Left kidney (tissue), 2 donors: Measurements from ENCODE around the gene DPH7. TPM values are rescaled to one million over a fixed set of nuclear protein-coding genes. Genes with fewer than 3 reads are reported as not detected.
"Not testable (repeated sequence)": the region's sequence is repeated elsewhere in the genome, so short reads cannot be mapped to it uniquely, and the experiment has no call there.

Source experiments
- DNase-seq: peaks from one replicate; pipeline ENCODE4 v3.0.0-alpha.2; 2013
- polyA plus RNA-seq: library from polyadenylated mRNA; unstranded; fragments of 120-200 nt; gene quantifications from one replicate; pipeline ENCODE4 v1.2.1, GENCODE V29; 2013; ENCODE audit not compliant: insufficient read length

The DPH7 gene
- polyA plus RNA-seq, 1 donor = 55.2 TPM

DNA sequence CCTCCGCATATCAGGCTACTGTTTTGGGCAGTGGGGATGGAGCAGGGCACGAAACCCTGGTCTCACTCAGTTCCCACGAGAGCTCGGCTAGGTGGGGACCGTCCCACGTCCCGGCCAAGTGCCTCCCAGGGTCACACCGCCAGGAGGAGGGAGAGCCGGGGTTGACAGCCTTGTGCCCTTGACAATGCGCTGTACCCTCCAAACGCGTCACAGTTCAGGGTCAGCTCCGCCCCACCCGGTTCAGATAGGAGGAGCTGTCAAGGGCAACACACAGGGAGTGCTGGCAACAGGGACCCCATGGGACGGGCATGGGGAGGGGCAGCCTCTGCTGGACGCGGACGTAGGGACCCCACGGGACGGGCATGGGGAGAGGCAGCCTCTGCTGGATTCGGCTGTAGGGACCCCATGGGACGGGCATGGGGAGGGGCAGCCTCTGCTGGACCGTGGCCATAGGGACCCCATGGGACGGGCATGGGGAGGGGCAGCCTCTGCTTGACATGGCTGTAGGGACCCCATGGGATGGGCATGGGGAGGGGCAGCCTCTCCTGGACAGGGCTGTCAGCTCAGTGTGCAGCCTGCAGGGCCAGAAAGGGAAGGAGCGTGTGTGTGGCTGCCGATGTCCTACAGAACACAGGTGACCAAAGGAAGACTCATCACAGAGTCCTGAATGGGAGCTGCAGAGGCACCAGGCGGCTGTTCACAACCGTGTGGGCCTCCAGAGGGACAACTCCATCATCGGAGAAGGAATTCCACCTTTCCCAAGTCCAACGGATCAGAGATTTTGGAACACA, 57.9 kb downstream of the DPH7 start:
- DNase-seq = no peak

DNA sequence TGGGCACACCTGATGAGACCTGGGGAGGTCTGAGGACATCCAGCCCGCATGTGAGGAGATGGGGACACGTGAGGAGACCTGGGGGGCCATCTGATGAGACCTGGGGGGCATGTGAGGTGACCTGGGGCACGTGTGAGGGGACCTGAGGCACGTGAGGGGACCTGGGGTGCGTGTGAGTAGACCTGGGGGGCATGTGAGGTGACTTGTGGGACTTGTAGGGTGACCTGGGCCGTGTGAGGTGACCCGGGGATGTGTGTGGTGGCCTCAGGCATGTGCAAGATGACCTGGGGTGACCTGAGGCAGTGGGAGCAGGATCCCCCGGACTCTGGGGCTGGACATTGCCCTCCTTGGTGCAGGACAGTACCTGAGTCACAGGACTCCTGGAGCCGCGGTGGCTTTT, 59.2 kb downstream of the DPH7 start:
- DNase-seq = no peak

GRCh38 chr9:137518661-137519459, 59.9 kb downstream of the DPH7 start:
- not testable (repeated sequence) for DNase-seq

- DNase-seq = no peak
Observed at GRCh38 chr9:137516144-137516917, 62.4 kb downstream of the DPH7 start.

DNA sequence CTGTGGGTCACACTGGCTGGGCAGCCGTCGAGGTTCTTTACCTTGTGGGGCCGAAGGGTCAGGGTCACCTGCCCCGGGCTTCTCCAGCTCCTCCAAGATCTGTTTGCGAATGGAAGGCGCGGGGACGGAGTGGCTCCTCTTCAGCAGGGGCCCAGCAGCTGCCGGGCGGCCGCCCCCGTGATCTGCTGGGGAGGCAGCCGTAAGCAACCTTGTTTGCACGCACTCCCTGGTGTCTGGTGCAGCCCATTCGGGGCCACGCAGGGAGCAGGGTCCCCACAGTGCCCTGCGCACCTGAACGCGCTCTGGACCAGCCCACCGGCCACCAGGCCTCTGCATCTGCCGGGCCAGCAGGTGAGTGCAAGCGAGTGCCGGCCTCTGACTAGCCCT, 63.4 kb downstream of the DPH7 start:
- DNase-seq = no peak

- DNase-seq = no peak
Observed at GRCh38 chr9:137514691-137515337, 63.9 kb downstream of the DPH7 start.

DNA sequence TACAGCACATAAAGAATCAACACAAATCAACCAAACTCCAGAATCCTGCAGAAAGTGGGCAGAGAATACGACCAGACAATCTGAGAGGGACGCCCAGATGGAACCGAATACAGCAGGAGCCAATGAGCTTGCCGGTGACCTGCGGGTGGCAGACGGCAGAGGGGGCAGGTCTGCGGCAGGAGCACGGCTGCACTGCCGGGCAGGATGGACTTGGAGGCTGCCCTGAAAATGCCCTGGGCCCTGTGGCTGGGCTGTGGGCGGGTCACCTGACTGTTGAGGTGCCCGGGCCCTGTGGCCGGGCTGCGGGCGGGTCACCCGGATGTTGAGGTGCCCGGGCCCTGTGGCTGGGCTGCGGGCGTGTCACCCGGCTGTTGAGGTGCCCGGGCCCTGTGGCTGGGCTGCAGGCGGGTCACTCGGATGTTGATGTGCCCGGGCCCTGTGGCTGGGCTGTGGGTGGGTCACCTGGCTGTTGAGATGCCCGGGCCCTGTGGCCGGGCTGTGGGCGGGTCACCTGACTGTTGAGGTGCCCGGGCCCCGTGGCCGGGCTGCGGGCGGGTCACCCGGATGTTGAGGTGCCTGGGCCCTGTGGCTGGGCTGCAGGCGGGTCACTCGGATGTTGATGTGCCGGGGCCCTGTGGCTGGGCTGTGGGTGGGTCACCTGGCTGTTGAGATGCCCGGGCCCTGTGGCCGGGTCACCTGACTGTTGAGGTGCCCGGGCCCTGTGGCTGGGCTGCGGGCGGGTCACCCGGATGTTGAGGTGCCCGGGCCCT, 64.7 kb downstream of the DPH7 start:
- DNase-seq = not testable (repeated sequence)

GRCh38 chr9:137513136-137513535, 65.6 kb downstream of the DPH7 start:
- DNase-seq = not testable (repeated sequence)

DNA sequence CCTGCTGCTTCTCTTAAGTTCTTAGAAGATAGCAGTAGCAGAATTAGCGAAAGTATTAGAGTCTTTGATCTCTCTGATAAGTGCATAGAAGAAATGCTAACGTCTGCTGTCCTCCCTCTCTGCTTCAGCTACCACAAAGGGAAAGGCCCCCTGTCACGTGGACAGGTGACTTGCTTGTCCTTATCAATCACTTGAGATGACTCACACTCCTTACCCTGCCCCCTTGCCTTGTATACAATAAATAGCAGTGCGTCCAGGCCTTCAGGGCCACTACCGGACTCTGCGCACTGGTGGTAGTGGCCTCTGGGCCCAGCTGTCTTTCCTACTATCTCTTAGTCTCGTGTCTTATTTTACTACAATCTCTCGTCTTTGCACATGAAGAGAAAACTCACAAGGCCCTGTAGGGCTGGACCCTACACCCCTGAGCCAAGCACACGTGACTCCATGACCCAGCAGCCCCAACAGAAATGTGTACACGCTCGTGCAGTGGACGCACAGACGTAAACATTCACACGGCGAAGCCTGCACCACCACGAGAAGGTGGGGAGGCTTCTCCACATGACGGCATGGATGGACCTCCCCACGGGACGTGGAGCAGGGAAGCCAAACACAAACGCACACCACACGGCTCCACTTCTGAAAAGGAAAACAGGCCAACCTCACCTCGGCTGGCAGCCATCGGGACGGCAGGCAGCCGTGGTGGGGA, 66.8 kb downstream of the DPH7 start:
- no peak for DNase-seq

DNA sequence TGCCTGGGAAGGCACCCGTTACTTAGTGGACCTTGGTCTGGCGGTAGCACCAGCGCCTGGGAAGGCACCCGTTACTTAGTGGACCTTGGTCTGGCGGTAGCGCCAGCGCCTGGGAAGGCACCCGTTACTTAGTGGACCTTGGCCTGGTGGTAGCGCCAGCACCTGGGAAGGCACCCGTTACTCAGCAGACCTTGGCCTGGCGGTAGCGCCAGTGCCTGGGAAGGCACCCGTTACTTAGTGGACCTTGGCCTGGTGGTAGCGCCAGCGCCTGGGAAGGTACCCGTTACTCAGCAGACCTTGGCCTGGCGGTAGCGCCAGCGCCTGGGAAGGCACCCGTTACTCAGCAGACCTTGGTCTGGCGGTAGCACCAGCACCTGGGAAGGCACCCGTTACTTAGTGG, 67.6 kb downstream of the DPH7 start:
- not testable (repeated sequence) for DNase-seq

DNA sequence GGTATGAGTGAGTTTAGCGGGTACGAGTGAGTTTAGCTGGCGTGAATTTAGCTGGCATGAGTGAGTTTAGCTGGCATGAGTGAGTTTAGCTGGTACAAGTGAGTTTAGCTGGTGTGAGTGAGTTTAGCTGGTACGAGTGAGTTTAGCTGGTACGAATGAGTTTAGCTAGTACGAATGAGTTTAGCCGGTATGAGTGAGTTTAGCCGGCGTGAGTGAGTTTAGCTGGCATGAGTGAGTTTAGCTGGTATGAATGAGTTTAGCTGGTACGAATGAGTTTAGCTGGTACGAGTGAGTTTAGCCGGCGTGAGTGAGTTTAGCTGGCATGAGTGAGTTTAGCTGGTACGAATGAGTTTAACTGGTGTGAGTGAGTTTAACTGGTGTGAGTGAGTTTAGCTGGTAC, 69.5 kb downstream of the DPH7 start:
- DNase-seq = no peak

GRCh38 chr9:137506702-137507171, 72.0 kb downstream of the DPH7 start:
- DNase-seq = no peak

- DNase-seq = no peak
Observed at GRCh38 chr9:137506274-137506673, 72.5 kb downstream of the DPH7 start.

- DNase-seq = no peak
Observed at GRCh38 chr9:137505421-137506140, 73.1 kb downstream of the DPH7 start.

Other genes starting within 250 kb of the DPH7 start
- 14.1 TPM for gene EXD3, start 155.8 kb downstream of the DPH7 start, polyA plus RNA-seq
- gene NOXA1, start 155.5 kb downstream of the DPH7 start, polyA plus RNA-seq = 6.7 TPM
- gene ENTPD8, start 137.6 kb downstream of the DPH7 start, polyA plus RNA-seq = 0.33 TPM
- gene NSMF, start 119.6 kb downstream of the DPH7 start, polyA plus RNA-seq = 49.2 TPM
- gene PNPLA7, start 28.5 kb downstream of the DPH7 start, polyA plus RNA-seq = 3.7 TPM
- 11.7 TPM for gene MRPL41, start 27.0 kb downstream of the DPH7 start, polyA plus RNA-seq
- gene ZMYND19, start 11.6 kb upstream of the DPH7 start, polyA plus RNA-seq = 19.5 TPM
- gene ARRDC1, start 26.8 kb upstream of the DPH7 start, polyA plus RNA-seq = 29.8 TPM
- gene EHMT1, start 40.1 kb upstream of the DPH7 start, polyA plus RNA-seq = 78.7 TPM